ENCODE measurements around the gene SLC22A23. TPM values are rescaled to one million over a fixed set of nuclear protein-coding genes. Genes with fewer than 3 reads are reported as not detected.

The SLC22A23 gene
- total RNA-seq, 2 donors from 2014 or later: 53.1 to 129 TPM

DNA sequence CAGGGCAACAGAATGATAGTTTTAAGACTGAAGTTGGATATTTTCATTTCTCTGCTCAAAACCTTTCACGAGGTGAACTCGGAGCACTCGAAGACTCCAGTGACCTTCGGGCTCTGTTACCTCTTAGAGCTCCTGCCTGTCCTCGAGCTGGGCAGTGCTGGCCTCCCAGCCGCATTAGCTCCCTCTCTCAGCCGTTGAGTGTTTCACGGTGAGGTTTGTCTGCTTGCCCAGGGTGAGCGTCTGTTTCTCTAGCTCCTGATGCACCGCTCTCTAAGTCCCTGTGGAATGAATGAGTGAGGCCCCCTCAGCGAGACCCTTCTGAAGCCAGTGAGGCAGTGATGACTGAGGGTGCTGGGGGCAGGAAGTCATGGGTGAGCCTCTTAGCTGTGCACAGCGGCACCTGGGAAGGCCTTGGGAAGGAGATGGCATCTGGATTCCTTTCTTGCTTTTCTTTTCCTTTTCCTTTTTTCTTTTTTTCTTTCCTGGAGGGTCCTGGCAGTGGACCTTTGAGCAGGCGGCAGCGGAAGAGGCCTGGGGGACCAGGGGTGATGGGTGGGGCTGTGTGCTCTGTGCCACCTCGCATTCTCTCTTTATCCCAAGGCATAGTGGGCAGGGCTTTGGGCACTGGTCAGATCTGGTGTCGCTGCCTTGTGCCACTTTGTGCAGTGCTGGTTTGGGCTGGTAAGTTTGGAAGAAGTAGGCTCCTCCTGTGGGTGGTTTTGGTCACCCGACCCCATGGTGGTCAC, 195.9 kb downstream of the SLC22A23 start:
- WGBS: 72% methylated on average over 17 of the region's 17 CpGs
- no peaks in the 10 kb centered on the region for H3K36me3 ChIP-seq
- no peak overlapping the region for H3K4me3 ChIP-seq
- H3K4me1 ChIP-seq (replicated peaks): no peaks in the 10 kb centered on the region
- H3K27ac ChIP-seq: no peak overlapping the region
- intact Hi-C loops (cut with DNase I): no loop called here
- TF ChIP-seq POLR2A (IDR thresholded peaks at IDR 0.05) (no peak), POLR2AphosphoS5 (IDR thresholded peaks at IDR 0.05) (no peak)
- TF ChIP-seq, protein P1, sequence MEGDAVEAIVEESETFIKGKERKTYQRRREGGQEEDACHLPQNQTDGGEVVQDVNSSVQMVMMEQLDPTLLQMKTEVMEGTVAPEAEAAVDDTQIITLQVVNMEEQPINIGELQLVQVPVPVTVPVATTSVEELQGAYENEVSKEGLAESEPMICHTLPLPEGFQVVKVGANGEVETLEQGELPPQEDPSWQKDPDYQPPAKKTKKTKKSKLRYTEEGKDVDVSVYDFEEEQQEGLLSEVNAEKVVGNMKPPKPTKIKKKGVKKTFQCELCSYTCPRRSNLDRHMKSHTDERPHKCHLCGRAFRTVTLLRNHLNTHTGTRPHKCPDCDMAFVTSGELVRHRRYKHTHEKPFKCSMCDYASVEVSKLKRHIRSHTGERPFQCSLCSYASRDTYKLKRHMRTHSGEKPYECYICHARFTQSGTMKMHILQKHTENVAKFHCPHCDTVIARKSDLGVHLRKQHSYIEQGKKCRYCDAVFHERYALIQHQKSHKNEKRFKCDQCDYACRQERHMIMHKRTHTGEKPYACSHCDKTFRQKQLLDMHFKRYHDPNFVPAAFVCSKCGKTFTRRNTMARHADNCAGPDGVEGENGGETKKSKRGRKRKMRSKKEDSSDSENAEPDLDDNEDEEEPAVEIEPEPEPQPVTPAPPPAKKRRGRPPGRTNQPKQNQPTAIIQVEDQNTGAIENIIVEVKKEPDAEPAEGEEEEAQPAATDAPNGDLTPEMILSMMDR (IDR thresholded peaks at IDR 0.05): no peak
- no peak for DNase-seq (ENCODE audit: low spot score)
- H3K9me3 ChIP-seq: no peaks in the 10 kb centered on the region
- no peaks in the 10 kb centered on the region for H3K27me3 ChIP-seq (replicated peaks; ENCODE audit: insufficient read depth)

DNA sequence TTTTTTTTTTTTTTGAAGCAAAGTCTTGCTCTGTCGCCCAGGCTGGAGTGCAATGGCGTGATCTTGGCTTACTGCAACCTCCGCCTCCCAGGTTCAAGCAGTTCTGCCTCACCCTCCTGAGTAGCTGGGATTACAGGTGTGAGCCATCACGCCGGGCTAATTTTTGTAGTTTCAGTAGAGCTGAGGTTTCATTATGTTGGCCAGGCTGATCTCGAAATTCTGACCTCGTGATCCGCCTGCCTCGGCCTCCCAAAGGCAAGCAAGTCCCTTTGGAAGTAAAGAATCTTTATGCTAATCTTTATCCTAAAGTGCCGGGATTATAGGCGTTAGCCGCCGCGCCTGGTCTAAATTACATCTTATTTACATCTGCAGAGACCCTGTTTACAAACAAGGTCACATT, 196.6 kb downstream of the SLC22A23 start:
- WGBS: 82% methylated on average over 13 of the region's 14 CpGs
- no peak overlapping the region for H3K27ac ChIP-seq
- TF ChIP-seq, protein P1 (IDR thresholded peaks at IDR 0.05): no peak
- TF ChIP-seq POLR2A (IDR thresholded peaks at IDR 0.05) (no peak), POLR2AphosphoS5 (IDR thresholded peaks at IDR 0.05) (no peak)
- no peak overlapping the region for H3K4me3 ChIP-seq
- no peaks in the 10 kb centered on the region for H3K9me3 ChIP-seq
- no peaks in the 10 kb centered on the region for H3K36me3 ChIP-seq
- H3K4me1 ChIP-seq (replicated peaks): no peaks in the 10 kb centered on the region
- intact Hi-C loops (cut with DNase I): no loop called here
- no peaks in the 10 kb centered on the region for H3K27me3 ChIP-seq (replicated peaks; ENCODE audit: insufficient read depth)
- DNase-seq (ENCODE audit: low spot score): no peak

DNA sequence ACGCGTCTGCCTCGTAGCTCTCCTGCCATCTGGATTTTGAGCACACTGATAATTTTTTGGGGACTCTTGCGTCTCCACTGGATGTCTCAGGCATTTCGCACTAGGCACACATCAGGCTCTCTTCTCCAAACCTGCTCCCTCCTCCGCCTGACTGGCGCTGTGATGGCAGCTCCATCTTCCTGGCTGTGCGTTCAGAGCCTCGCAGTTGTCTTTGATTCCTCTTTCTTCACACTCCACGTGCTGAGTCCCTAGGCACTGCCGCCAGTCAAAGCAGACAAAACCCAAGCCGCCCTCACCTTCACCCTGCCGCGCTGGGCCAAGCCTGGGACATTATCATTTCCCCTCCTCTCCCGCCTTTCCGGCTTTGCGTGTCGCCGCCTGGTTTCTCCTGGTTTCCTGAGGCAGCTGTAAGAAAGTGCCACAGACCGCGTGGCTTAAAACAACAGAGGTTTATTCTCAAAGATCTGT, 197.3 kb downstream of the SLC22A23 start:
- no peak for TF ChIP-seq POLR2A (IDR thresholded peaks at IDR 0.05)
- TF ChIP-seq POLR2AphosphoS5 (IDR thresholded peaks at IDR 0.05): no peak
- TF ChIP-seq, protein P1 (IDR thresholded peaks at IDR 0.05): no peak
- Histone ChIP-seq H3K27me3 (replicated peaks; ENCODE audit: insufficient read depth) (no peaks in the 10 kb centered on the region), H3K36me3 (no peaks in the 10 kb centered on the region), H3K27ac (peak overlapping the region; percentile 72 to 87), H3K9me3 (no peaks in the 10 kb centered on the region), H3K4me1 (replicated peaks) (no peaks in the 10 kb centered on the region), H3K4me3 (peak overlapping the region; percentile 91 to 92)
- intact Hi-C loops (cut with DNase I): loop anchor here (10.0 kb wide), 1 partner anchor 245 kb away; no protein-coding TSS in a partner anchor
- DNase-seq (ENCODE audit: low spot score): no peak
- 1% methylated on average over 21 of the region's 21 CpGs for WGBS

DNA sequence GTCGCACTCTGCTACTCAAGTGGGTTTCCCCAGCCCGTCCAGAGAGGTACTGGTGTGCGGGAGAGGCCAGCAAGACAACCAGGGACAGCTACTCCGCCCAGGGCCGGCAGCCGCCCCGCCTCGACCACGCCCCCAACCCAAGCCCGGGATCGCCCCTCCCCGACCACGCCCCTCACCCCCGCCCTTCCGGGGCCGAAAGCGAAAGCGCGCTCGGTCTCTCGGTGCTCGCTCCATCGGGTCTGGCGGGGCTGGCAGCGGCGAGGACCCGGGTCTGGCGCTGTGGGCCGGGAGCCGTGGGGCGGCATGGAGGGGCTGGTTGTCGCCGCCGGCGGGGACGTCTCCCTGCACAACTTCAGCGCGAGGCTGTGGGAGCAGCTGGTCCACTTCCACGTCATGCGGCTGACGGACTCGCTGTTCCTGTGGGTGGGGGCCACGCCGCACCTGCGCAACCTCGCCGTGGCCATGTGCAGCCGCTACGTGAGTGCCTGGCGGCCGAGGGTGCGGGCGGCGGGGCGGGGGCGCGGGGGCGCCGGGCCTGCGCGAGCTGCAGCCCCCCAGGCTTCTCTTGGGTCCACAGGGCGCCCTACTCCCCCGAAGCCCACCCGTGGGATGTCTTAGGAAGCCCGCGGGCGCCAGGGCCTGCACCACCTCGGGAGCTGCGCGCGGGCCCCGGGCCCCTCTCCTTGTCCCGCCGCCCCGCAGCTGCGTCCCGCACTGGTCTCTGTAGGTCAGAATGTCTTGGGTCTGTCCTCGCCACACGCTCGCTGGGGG, 197.9 kb downstream of the SLC22A23 start, which contains the start of gene PSMG4:
PSMG4 (plus strand) TSS at position 228 of the 771 bp plus-strand sequence; CDS start at position 304, 76 bp downstream.
- H3K36me3 ChIP-seq: no peaks in the 10 kb centered on the region
- H3K4me3 ChIP-seq: peak within 1 kb of the TSS; percentile 91 to 92
- H3K27ac ChIP-seq: peak within 1 kb of the TSS; percentile 72 to 87
- H3K27me3 ChIP-seq (replicated peaks; ENCODE audit: insufficient read depth): no peaks in the 10 kb centered on the region
- H3K9me3 ChIP-seq: no peaks in the 10 kb centered on the region
- intact Hi-C loops (cut with DNase I): loop anchor here (10.0 kb wide), 1 partner anchor 244 kb away; no protein-coding TSS in a partner anchor
- peak; percentile 93 for DNase-seq (ENCODE audit: low spot score)
- under 1% methylated on average over 49 of the region's 80 CpGs for WGBS
- H3K4me1 ChIP-seq (replicated peaks): no peaks in the 10 kb centered on the region
- TF ChIP-seq POLR2A (IDR thresholded peaks at IDR 0.05) (peak; percentile 43), POLR2AphosphoS5 (IDR thresholded peaks at IDR 0.05) (peak; percentile 87)
- TF ChIP-seq, protein P1 (IDR thresholded peaks at IDR 0.05): no peak
